Measurements from ENCODE around the gene HSBP1L1. TPM values are rescaled to one million over a fixed set of nuclear protein-coding genes. Genes with fewer than 3 reads are reported as not detected.

Gene HSBP1L1
- total and polyA plus RNA-seq, 2 of the 8 experiments (the other 6 are each of a cell fraction or from before 2014, with no cell fraction given): 1.0 to 1.3 TPM

GRCh38 chr18:79950515-79951341, 13.7 kb upstream of the HSBP1L1 start:
- Histone ChIP-seq H4K20me1 (replicated peaks in 1 of 2; ENCODE audit: control insufficient read depth in 1 of 2, insufficient read depth in 2 of 2, low read length in 2 of 2) (peaks cover 0 to 10% of the 10 kb centered on the region in 2 experiments), H3K4me3 (ENCODE audit: extremely low read depth in 1 of 4, insufficient read depth in 2 of 4, low read depth in 3 of 4, low read length in 4 of 4) (peak overlapping the region; percentile 57 to 84 (median 66)), H3K27ac (ENCODE audit: low read depth, low read length) (no peak overlapping the region), H2BK5ac (ENCODE audit: low read depth, low read length) (no peak overlapping the region), H3K23ac (ENCODE audit: insufficient read length) (no peak overlapping the region), H3K14ac (ENCODE audit: insufficient read length) (no peak overlapping the region), H2AK5ac (ENCODE audit: low read depth, low read length) (no peak overlapping the region), H3K79me2 (ENCODE audit: control insufficient read depth in 1 of 2, insufficient read depth in 2 of 2, low read length in 2 of 2) (peaks cover 0 to 3% of the 10 kb centered on the region in 2 experiments; a peak in 1 of 4 replicates), H3K9me3 (ENCODE audit: insufficient read depth in 2 of 2, low read depth in 1 of 2, low read length in 1 of 2) (no peaks in the 10 kb centered on the region), H3K18ac (ENCODE audit: extremely low read depth, low read length) (no peak overlapping the region), H2AFZ (ENCODE audit: low read length) (no peak overlapping the region), H2BK20ac (ENCODE audit: low read length) (no peak overlapping the region), H4K5ac (ENCODE audit: insufficient read length, low read depth, low read length) (no peak overlapping the region), H3K79me1 (ENCODE audit: low read depth, low read length) (no peaks in the 10 kb centered on the region; the same call in 1 of the 2 replicates), H3K27me3 (replicated peaks in 1 of 4; ENCODE audit: control insufficient read depth in 3 of 4, extremely low read depth in 1 of 4, insufficient read depth in 3 of 4, low read length in 3 of 4) (peaks cover 10 to 44% (median 36%) of the 10 kb centered on the region in 4 experiments), H2BK12ac (ENCODE audit: low read depth, low read length) (no peak overlapping the region), H3K9ac (replicated peaks in 1 of 4; ENCODE audit: extremely low read depth in 1 of 4, low read depth in 3 of 4, low read length in 3 of 4) (peak overlapping the region in 1 of 4 experiments; percentile 36; a peak in 1 of 7 replicates), H3K23me2 (ENCODE audit: low read depth, low read length) (peaks cover 14% of the 10 kb centered on the region; the same call in 1 of the 2 replicates), H4K8ac (ENCODE audit: extremely low read depth, insufficient read depth, low read length) (no peak overlapping the region), H2BK15ac (ENCODE audit: low read length) (no peak overlapping the region), H3K36me3 (ENCODE audit: control insufficient read depth in 2 of 4, insufficient read depth in 4 of 4, low read length in 3 of 4) (no peaks in the 10 kb centered on the region), H3K56ac (replicated peaks; ENCODE audit: insufficient read length, low read depth, low read length) (no peak overlapping the region), H2BK120ac (replicated peaks; ENCODE audit: low read depth, low read length) (no peak overlapping the region), H3K4me1 (replicated peaks in 1 of 4; ENCODE audit: control insufficient read depth in 3 of 4, insufficient read depth in 4 of 4, low read length in 3 of 4) (peaks cover 2 to 9% (median 5%) of the 10 kb centered on the region in 4 experiments), H3K4ac (replicated peaks; ENCODE audit: insufficient read length, low read depth, low read length) (no peak overlapping the region), H4K91ac (replicated peaks; ENCODE audit: insufficient read length, low read length) (no peak overlapping the region), H3K4me2 (ENCODE audit: insufficient read depth in 1 of 2, low read depth in 2 of 2, low read length in 2 of 2) (peak overlapping the region; percentile 58 to 77)
- POLR2A ChIA-PET (ENCODE audit: partially characterized antibody): interaction anchor here (0.6 to 2.0 kb wide), 6 partner anchors 9 to 39 kb away, joined by 3 to 8 read pairs (median 3); no protein-coding TSS in a partner anchor
- no peak for DNase-seq (ENCODE audit: low read depth in 1 of 2, low spot score in 2 of 2)
- 12% methylated on average over 44 of the region's 81 CpGs; no CpG with 5 or more reads in 1 of the 2 experiments for WGBS, 2 experiments (ENCODE audit: extremely low coverage in 1 of 2, insufficient coverage in 1 of 2, insufficient read length in 1 of 2, insufficient replicate concordance in 2 of 2, low coverage in 1 of 2, low lambda C conversion rate in 2 of 2, missing lambda C conversion rate in 1 of 2)
- CTCF ChIA-PET (ENCODE audit: partially characterized antibody): interaction anchor here (0.6 to 3.4 kb wide), 3 partner anchors 11 to 190 kb away, joined by 4 to 17 read pairs (median 4); no protein-coding TSS in a partner anchor
- no peak for TF ChIP-seq RNF2 (IDR thresholded peaks at IDR 0.05; ENCODE audit: borderline replicate concordance, low read depth, low read length, missing control alignments, poor library complexity, severe bottlenecking)
- 0 out of 2 replicates have a peak, but pooled peaks have one; percentile 25 for TF ChIP-seq SUZ12 (IDR thresholded peaks at IDR 0.05; ENCODE audit: low read length)
- peak; percentile 48 for TF ChIP-seq KDM4A (IDR thresholded peaks at IDR 0.05; ENCODE audit: low read depth, low read length, severe bottlenecking)
- no peak for FAIRE-seq
